ENCODE results near the gene HNRNPH1.

- TF ChIP-seq CTCF (conservative IDR thresholded peaks at IDR 0.05; ENCODE audit: low read length) (no peak), EZH2phosphoT487 (IDR thresholded peaks at IDR 0.05; ENCODE audit: borderline replicate concordance) (no peak)
Observed at GRCh38 chr5:179623003-179623905, at the start of gene HNRNPH1.

Measured in Loucy (cell line).